HG03558 (cell line): Measurements from ENCODE around the gene TNNT3.
"Not testable (repeated sequence)": the region's sequence is repeated elsewhere in the genome, so short reads cannot be mapped to it uniquely, and the experiment has no call there.

Experiments used
- ATAC-seq: cut with Tn5 transposase; IDR thresholded peaks from one replicate; pipeline ENCODE4 v1.9.1; 2021; ENCODE audit warnings: moderate number of reproducible peaks; ENCODE audit not compliant: unreplicated experiment; ENCODE audit errors: extremely low read depth

TNNT3 gene

DNA sequence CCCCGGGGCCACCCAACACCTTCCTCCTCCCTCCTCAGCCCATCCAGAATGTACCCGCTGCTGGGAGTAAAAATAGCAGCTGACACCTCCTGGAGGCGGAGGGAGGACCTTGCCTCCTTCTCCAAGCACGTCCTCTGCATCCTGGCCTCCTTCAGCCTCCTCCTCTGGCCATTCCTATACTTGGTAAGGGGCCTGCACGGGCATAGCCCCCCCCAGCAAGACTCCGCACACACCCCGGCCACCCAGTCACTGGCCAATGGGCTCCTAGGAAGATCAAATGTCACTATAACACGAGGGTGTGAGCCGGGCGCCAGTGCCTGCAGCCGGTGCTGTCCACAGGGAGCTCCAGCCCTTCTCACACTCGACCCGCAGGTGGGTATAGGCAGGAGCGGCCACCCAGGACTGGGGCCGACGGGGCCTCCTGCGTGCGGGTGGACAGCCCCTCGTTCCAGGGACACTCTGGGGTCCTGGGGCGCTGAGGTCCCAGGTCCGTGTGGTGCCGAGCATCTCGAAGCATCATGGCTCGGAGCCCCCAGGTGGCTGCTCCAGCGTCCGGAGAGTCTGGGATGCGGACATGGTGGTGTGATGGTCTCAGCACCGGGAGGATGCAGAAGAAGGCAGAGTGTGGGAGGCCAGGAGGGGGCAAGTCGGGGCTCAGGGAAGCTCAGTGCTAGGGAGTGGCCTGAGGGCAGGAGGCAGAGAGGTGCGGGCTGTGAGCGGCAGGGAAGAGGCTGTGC, at the start of gene TNNT3:
Gene TNNT3, plus strand, starts transcription at position 313 of the 737 bp plus-strand sequence. CDS start 3,172 bp downstream, outside the sequence.
- ATAC-seq, result no peak

DNA sequence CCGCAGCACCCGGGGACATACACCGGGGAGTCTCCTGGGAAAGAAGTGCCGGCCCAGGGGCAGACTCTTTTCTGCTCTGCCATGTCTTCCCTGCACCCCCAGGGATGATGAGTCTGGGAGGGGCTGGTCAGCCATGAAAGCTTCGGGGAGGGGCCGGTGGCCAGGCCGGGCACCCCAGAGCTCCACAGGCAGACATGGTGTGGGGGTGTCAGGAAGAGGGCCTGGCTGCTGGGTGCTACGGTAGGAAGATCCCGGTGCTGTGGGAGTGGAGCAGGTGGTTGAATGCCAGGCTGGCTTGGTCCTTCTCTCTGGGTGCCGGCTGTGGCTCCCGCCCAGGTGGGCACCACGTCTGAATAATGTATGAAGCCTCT, 49.2 kb upstream of the TNNT3 start:
- ATAC-seq, result no peak

DNA sequence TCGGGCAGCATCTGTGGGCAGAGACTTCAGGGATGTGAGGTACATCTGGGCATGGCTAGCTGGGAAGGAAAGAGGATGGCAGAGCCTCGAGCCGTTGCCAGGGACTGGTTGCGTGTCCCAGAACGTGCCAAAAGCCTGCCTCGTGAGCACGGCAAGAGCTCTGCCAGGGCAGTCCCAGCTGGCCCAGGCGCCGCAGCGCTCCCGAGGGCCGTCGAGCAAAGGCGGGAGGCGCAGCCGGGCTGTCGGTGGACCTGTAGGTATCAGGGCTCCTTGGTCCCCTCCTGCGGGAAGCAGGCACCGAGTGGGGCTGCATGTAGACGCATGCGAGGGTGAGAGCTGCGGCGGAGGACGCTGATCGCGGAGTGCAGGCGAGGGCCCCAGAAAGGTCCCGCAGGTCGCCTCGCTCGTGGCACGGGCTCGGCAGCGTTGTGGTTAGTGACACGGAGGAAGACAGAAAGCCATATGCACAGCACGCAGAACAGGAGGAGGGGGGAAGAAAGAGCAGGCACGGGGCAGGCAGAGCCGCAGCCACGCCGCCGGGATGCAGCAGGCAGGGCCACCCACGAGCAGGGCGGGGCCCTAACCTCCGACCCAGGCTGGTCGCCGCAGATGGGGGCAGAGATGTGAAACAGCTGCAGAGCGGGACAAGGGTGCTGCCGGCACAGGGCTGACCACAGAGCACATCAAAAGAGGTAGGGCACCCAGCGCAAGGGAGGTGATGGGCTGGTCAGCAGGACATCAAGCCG, 48.6 kb upstream of the TNNT3 start:
- ATAC-seq, result no peak

DNA sequence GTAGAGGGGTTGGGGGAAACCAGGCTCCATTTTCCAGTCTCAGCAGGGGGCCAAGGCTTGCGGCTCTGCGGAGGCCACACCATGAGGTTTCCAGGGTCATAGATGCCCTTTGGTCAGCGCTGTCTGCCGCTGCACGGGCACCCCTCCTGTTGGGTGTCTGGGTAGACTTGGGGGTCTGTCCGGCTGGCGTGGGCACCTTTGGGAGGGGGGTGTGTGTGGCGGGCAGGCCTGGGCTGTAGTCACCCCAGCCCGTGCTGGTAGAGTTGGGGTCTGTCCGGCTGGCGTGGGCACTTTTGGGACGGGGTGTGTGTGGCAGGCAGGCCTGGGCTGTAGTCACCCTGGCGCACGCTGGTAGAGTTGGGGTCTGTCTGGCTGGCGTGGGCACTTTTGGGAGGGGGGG, 48.0 kb upstream of the TNNT3 start:
- no peak for ATAC-seq

DNA sequence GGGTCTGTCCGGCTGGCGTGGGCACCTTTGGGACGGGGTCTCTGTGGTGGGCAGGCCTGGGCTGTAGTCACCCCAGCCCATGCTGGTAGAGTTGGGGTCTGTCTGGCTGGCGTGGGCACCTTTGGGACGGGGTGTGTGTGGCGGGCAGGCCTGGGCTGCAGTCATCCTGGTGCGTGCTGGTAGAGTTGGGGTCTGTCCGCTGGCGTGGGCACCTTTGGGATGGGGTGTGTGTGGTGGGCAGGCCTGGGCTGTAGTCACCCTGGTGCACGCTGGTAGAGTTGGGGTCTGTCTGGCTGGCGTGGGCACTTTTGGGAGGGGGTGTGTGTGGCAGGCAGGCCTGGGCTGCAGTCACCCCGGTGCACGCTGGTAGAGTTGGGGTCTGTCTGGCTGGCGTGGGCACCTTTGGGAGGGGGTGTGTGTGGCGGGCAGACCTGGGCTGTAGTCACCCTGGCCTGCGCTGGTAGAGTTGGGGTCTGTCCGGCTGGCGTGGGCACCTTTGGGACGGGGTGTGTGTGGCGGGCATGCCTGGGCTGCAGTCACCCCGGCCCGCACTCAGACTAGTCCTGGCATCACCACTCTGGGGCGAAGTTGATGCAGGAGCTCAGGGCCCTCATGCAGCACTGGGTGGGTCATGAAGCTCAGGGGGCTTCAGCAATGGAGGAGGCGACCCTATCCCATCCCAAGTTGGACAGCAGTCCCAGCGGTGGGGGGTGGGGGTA, 47.1 kb upstream of the TNNT3 start:
- ATAC-seq, result no peak

DNA sequence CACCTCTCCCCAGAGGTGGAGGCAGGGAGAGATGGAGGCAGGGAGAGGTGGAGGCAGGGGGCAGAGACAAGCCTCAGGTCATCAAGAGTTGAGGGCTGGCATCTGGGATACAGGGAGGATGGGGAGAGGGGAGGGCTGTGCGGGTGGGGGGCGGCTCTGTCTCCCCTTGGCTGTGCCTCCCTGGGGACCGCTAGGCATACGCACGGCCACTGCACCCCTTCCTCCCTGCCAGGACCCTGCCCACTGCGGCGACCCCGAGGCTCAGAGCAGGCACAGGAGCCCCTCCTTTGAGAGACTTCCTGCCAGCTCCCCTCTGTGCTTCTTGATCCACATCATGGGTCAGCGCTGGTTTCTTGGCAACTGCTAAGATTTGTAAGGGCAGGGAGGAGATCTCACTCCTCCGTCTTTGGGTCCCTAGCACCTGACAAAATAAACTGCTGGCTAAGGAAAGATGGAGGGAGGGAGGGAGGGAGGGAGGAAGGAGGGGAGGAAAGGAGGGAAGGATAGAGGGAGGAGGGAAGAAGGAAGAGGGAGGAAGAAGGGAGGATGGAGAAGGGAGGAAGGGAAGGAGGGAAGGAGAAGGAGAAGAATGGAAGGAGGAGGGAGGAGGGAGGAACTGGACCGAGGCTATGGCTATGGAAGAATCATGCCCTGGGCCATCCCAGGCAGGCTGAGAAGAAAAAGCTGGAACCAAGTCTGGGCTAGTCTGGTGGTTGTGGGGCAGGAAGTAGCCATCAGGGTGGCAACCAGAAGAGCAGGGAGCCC, 46.3 kb upstream of the TNNT3 start:
- no peak for ATAC-seq

DNA sequence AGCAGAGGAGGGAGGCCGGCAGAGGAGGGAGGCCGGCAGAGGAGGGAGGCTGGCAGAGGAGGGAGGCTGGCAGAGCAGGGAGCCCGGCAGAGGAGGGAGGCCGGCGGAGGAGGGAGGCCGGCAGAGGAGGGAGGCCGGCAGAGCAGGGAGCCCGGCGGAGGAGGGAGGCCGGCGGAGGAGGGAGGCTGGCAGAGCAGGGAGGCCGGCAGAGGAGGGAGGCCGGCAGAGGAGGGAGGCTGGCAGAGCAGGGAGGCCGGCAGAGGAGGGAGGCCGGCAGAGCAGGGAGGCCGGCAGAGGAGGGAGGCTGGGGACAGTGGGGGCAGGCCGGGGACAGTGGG, 45.7 kb upstream of the TNNT3 start:
- ATAC-seq, result not testable (repeated sequence)

DNA sequence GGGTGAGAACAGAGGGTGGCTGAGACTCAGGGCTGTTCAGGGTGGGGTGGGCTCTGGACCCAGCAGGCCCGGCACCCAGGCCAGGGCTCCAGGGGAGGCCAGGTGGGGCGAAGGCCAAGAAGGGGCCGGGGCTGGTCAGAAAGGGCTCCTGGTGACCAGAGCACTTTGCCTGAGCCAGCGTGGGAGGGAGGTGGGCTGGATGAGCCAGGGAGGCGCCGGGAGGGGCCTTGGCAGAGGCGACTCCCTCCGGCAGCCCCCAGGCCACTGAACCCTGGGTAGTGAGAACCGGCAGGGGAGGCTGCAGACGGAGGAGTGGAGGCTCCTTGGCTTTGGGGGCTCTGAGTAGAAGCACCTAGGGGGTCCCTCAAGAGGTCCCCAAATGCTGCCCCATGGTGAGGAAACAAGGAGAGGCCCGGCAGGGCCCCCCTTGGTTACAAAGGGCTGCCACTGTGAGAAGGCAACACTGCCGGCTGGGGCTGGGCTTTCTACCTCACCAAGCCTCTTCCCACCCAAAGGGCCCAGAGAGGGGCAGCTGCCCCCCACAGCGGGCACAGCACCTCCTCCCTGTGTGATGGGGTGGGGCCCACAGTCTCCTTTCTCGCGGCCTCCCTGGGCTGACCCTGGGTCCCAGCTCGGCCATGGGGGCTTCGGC, 44.9 kb upstream of the TNNT3 start:
- not testable (repeated sequence) for ATAC-seq

DNA sequence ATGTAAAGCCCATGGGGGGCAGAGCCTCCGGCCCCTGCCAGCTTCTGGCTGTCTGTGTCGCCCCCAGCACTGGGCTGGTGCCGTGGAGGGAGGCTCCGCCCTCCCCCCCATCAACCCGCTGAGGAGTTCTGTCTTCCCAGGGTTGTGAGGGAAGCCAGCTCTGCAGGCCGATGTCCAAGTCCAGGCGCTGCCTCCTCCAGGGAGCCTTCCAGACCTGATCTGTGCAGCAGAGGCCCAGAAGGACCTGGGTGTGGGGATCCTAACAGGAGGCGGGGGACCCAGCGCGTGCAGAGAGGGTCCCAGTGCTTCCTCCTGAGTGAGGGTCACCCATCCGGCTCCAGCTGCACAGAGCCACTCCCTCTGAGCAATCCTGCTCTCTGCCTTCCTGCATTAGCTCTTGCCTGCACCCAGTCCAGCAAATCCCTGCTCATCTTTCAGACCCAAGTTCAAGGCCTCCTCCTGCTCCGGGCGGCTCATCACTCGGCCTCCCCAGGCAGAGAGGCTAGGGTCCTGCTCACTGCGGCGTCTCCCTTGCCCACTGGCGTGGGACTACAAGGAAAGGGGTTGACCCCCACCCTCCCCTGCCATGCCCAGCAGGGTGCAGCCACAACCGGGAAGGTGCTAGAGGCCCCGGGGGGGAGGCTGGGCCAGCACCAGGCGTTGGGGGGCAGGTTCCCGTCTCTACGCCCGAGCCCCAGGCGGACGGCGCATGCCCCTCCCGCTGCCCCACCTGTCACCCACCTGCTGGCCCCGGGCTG, 44.2 kb upstream of the TNNT3 start:
- no peak for ATAC-seq

DNA sequence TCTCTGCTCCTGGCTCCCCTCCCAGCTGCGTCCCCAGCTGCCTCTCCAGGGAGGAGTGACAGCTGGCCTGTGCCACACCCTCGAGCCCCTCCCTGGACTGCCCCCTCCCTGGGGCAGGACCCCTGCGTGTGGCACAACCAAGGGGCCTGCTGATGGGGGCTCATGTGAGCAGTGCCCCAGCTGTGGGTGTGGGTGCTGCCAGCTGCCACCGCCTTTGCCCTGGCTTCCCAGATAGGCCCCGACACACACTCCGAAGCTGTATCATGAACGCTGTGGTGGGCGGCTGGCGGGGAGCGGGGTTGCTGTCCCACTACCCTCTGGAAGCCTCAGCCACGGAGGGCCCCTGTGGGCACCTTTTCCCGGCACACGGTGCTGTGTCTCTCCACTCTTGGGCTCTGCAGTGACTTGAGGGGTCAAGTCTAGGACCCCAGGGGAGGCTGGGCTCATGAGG, 43.6 kb upstream of the TNNT3 start:
- ATAC-seq, result not testable (repeated sequence)

DNA sequence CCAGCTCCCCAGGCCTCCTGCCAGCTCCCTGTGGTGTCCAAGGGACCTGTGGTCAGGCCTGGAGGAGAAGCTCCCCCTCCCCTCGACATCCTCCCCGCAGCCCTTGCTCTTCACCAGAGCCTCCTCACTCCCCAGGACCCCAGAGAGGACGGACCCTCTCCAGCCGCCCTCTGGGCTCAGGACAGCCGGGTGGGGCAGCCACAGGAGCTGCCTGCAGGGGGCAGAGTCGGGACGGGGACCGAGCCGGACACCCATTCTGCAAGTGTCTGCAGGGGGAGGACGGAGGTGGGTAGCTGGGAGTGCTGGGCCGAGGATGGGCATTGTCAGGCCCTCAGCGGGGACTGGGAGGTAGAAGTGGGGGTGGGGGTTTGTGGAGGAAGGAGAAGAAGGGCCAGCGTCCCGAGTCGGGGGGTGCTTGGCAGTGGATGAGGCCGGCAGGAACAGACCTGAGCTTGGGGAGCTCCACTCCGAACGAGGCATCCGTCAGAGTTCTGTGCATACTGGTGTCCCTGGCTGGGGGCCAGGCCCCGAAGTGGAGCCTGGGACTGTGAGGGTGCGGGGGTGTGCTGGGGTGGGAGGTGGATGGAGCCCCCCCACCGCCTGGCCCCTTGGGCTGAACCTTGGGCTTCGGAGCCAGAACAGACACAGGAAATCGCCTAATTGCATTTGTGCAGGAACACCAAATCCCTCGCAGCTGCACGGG, 43.0 kb upstream of the TNNT3 start:
- no peak for ATAC-seq

DNA sequence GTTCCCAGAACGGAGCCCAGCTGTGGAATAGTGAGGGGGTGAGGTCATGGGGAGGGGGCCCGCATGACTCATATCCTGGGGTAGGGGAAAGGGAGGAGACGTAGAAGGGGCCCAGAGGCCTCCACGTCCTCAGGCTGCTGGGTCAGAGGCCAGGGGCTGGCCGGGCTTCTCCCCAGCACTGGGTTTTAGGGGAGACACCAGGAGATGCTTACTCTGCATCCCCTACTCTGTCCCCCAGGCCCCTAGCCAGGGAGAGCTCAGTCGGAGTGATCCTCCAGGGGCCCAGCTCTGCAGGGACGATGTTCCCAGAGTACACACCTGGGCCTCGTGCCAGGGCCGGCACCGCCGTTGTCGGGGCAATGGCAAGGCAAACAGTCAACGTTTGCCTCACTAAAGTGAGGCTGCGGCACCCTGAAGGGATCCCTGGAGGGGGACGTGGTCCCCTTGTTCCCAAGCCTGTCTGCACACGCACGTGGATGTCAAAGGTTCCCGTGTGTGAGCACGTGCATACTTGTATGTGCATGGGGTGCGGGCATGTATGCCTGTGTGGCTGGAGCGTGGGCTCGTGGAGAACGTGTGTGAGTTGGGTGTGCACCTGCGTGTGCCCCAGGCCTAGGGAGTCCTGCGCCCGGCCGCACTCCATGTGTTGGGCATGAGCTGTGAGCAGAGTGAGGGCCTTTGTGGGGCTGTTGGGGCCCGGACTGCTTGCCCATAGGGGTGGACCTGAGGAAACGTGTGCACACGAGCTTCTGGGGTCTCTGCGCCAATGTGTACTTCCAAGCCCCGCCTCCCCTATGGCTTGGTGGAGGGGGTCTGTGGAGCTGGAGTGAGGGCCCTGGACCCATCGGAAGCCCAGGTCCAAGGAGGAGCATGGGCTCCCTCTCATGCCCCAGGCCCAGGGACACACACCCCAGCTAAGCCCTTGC, 42.0 kb upstream of the TNNT3 start:
- ATAC-seq, result no peak

DNA sequence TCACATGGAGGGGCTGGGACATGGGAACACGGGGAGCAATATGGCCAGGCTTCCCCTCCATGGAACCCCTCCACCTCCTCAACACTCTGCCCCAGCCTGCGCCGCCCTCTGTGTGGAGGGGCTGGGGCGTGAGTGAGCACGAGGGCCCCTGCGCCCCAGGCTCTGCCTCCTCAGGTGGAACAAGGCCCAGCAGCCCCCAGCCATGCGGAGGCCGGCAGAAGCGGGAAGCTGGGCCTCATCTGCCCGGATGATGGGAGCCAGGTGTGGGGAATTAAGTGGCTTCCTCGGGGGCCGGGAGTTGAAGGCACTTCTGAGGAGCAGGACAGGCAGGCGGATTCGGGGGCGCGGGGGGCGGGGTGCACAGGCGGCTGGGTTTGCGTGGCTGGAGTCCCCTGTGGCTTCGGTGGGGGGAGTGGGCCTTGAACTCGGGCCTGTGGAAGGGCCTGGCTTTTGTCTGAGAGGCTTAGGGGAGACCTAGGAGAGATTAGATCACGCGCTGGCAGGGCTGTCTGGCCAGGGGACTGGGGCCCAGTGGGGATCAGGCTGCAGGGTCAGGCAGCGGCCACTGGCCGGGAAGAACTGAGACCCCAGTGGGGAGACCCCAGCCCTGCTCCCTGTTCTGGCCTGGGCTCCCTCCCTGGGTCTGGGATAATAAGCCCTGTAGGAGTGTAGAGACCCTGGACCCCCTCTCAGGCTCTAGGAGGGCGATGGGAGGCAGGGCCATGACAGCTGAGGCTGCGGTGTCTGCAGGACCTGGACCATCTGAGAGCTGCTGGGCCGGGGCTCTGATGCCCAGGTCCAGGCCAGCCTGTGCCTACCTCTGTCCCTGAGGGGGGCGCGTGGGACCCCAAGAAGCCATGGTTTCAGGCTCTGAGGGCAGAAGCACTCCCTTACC, 41.1 kb upstream of the TNNT3 start:
- no peak for ATAC-seq

DNA sequence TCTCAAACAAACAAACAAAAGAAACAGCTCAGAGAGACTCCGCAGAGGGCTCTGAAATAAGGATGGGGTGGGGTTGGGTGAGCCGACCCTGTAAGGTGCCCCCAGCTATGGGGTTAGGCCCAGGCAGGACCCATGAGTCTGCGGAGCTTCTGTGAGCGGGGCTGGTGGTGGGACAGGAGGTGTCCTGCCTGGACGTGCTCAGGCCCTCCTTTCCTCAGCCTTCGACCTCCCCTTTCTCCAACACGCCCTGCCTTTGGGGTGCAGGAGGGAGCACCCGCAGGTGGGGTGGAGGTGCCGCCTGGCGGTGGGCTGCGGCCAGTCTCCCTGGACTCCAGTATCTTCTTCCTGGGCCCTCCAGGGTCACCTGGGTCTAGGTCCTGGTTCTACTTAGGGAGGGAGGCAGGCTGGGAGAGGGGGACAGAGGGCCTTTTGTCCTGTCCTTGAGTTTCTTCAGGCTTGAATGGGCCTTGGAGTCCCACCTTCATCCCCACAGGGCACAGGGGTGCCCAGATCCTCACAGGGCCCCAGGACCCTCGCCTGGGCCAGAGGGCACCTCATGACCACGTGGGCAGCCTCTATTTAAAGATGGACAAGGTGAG, 40.1 kb upstream of the TNNT3 start:
- no peak for ATAC-seq

DNA sequence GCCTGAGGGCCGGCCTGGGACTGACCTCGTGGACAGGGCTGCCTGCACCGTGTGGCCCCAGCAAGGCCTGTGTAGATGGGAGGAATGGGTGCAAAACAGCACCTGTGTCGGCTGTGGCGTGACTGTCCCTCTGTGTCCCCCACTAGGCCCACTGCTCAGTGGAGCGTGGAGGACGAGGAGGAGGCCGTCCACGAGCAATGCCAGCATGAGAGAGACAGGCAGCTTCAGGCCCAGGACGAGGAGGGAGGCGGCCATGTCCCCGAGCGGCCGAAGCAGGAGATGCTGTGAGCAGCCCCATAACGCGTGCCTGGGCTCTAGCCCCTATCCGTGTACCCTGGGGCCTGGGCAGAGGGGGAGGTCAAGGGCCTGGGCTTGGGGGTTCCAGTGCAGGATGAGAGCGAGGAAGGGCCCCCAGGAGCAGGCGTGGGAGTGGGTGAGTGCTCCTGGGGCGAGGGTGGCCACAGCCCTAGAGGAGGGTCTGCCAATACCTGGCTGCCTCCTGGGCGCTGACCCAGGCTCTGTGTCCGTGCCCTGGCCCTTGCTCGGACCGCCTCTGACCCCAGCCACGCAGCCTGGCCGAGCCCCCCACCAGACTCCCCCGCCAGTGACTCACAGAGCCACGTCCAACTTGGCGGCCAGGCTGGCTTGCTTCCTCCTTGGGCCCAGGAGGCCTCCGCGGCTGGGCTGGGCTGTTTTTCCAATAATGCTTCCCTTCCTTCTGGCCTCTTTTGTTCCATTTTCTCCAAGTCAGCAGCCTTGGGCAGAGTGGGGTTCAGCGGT, 39.4 kb upstream of the TNNT3 start:
- no peak for ATAC-seq
